ENCODE measurements around the gene TEX36. TPM values are rescaled to one million over a fixed set of nuclear protein-coding genes. Genes with fewer than 3 reads are reported as not detected.

The TEX36 gene
- total and polyA plus RNA-seq, 9 of the 15 experiments (the other 6 are each of a cell fraction or from before 2014, with no cell fraction given): 0.10 to 0.82 (median 0.15) TPM; not detected in 6

DNA sequence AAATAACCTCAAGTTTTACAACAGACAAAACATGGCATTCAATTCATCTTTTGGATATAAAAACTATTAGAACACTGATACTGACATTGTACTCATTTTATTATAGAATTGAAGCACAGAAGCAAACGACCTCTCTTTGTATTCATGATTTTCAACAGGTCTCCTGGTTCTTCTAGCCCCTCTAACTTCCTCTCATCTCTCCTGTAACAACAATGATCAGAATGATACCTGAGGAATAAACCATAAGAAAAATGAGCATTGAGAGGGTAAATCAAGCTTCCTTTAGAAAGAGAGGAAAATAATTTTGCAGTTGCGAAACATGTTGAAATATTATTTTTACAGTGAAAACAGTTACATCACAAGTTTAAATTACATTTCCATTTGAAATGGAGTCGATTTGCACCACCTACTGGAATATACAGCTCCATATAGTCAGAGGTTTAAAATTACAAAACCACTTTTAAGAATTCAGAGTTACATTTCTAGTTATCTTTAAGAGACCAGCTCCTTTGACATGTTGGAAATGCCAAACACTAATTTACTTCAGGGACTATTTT is 17.5 kb upstream of the TEX36 start (continued):
- no peak for TF ChIP-seq CEBPG (CRISPR knock-in tag; IDR thresholded peaks at IDR 0.05)
- peak; percentile 39 to 66; a peak in 2 of 4 replicates for TF ChIP-seq CEBPG (tag; conservative IDR thresholded peaks at IDR 0.05 in 1 of 2, IDR thresholded peaks at IDR 0.05 in 1 of 2)

DNA sequence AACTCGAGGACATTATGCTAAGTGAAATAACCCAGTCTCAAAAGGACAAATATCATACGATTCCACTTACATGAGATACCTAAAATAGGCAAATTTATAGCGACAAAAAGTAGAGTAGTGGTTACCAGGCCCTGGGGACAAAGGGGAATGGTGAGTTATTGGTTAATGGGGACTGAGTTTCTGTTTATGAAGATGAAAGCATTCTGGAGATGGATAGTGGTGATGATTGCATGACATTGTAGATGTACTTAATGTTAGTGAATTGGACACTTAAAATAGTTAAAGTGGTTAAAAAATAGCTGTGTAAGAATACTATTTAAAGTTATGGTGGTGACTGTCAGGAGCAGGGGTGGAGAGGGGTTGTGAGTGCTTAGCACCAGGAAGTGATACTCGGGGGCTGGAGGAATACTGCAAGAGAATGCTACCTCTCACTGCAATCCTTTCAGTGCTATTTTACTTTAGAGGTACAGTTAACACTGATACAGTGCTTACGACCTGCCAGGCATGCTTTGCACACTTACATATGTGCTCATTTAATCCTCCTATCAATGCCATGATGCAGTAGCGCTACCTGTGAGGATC is 16.7 kb upstream of the TEX36 start:
- H3K36me3 ChIP-seq (ENCODE audit: control insufficient read depth, insufficient read depth, low read length): no peaks in the 10 kb centered on the region
- H3K27ac ChIP-seq (ENCODE audit: extremely low read depth, low read depth, low read length): no peak overlapping the region
- no peak overlapping the region for H3K4me2 ChIP-seq (ENCODE audit: insufficient read depth, low read length)
- no peak for DNase-seq (ENCODE audit: extremely low read depth in 1 of 4, low spot score in 3 of 4)
- FAIRE-seq: no peak
- H4K20me1 ChIP-seq (replicated peaks; ENCODE audit: control insufficient read depth, insufficient read depth, low read length): no peaks in the 10 kb centered on the region
- in situ Hi-C loops (cut with MboI): no loop called here
- WGBS (ENCODE audit: insufficient coverage, low coverage, missing lambda C conversion rate): 2% methylated on average over 6 of the region's 6 CpGs
- H3K27me3 ChIP-seq (ENCODE audit: control insufficient read depth in 2 of 2, insufficient read depth in 2 of 2, low read length in 2 of 2): peaks cover 0 to 28% of the 10 kb centered on the region in 2 experiments; a peak in 2 of 5 replicates
- no peak overlapping the region for H3K4me3 ChIP-seq
- H3K9me3 ChIP-seq (replicated peaks; ENCODE audit: control insufficient read depth, insufficient read depth, low read depth, low read length): no peaks in the 10 kb centered on the region
- ChIA-PET CTCF (ENCODE audit: low intra/inter-chr PET ratio) (no interaction called here), POLR2A (no interaction called here)
- H3K79me2 ChIP-seq (ENCODE audit: control insufficient read depth, insufficient read depth, low read length): no peaks in the 10 kb centered on the region
- no TSS peak for BruUV-seq (replicated peaks)
- no peak overlapping the region for H2AFZ ChIP-seq (ENCODE audit: low read depth, low read length)
- no peaks in the 10 kb centered on the region for H3K9me1 ChIP-seq (ENCODE audit: control insufficient read depth, insufficient read depth, low read length)
- no peak overlapping the region for H3K9ac ChIP-seq (ENCODE audit: insufficient read depth in 1 of 2, low read depth in 2 of 2, low read length in 2 of 2)
- intact Hi-C loops (cut with micrococcal nuclease): loop anchor here (2.0 kb wide), 1 partner anchor 69 kb away; no protein-coding TSS in a partner anchor
- H3K4me1 ChIP-seq (replicated peaks in 1 of 2; ENCODE audit: control insufficient read depth in 2 of 2, insufficient read depth in 2 of 2, low read length in 2 of 2): no peaks in the 10 kb centered on the region
- ATAC-seq: no peak
- TF ChIP-seq NCOA6 (IDR thresholded peaks at IDR 0.05): no peak
- TF ChIP-seq DMBX1 (CRISPR knock-in tag; IDR thresholded peaks at IDR 0.05; ENCODE audit: borderline replicate concordance): no peak
- no peak for TF ChIP-seq TEAD1 (CRISPR knock-in tag; IDR thresholded peaks at IDR 0.05)
- no peak for TF ChIP-seq ETV5 (CRISPR knock-in tag; IDR thresholded peaks at IDR 0.05; ENCODE audit: low read depth)
- TF ChIP-seq, protein P1, sequence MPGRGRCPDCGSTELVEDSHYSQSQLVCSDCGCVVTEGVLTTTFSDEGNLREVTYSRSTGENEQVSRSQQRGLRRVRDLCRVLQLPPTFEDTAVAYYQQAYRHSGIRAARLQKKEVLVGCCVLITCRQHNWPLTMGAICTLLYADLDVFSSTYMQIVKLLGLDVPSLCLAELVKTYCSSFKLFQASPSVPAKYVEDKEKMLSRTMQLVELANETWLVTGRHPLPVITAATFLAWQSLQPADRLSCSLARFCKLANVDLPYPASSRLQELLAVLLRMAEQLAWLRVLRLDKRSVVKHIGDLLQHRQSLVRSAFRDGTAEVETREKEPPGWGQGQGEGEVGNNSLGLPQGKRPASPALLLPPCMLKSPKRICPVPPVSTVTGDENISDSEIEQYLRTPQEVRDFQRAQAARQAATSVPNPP (IDR thresholded peaks at IDR 0.05; ENCODE audit: borderline replicate concordance, insufficient read depth, insufficient read length): no peak
- no peak for TF ChIP-seq ZNF274 (IDR thresholded peaks at IDR 0.05; ENCODE audit: borderline replicate concordance, low read depth, low read length)
- TF ChIP-seq ZNF384 (IDR thresholded peaks at IDR 0.05; ENCODE audit: low read depth, low read length): no peak
- TF ChIP-seq HDAC3 (IDR thresholded peaks at IDR 0.05; ENCODE audit: borderline replicate concordance, partially characterized antibody): no peak
- TF ChIP-seq, protein P2, sequence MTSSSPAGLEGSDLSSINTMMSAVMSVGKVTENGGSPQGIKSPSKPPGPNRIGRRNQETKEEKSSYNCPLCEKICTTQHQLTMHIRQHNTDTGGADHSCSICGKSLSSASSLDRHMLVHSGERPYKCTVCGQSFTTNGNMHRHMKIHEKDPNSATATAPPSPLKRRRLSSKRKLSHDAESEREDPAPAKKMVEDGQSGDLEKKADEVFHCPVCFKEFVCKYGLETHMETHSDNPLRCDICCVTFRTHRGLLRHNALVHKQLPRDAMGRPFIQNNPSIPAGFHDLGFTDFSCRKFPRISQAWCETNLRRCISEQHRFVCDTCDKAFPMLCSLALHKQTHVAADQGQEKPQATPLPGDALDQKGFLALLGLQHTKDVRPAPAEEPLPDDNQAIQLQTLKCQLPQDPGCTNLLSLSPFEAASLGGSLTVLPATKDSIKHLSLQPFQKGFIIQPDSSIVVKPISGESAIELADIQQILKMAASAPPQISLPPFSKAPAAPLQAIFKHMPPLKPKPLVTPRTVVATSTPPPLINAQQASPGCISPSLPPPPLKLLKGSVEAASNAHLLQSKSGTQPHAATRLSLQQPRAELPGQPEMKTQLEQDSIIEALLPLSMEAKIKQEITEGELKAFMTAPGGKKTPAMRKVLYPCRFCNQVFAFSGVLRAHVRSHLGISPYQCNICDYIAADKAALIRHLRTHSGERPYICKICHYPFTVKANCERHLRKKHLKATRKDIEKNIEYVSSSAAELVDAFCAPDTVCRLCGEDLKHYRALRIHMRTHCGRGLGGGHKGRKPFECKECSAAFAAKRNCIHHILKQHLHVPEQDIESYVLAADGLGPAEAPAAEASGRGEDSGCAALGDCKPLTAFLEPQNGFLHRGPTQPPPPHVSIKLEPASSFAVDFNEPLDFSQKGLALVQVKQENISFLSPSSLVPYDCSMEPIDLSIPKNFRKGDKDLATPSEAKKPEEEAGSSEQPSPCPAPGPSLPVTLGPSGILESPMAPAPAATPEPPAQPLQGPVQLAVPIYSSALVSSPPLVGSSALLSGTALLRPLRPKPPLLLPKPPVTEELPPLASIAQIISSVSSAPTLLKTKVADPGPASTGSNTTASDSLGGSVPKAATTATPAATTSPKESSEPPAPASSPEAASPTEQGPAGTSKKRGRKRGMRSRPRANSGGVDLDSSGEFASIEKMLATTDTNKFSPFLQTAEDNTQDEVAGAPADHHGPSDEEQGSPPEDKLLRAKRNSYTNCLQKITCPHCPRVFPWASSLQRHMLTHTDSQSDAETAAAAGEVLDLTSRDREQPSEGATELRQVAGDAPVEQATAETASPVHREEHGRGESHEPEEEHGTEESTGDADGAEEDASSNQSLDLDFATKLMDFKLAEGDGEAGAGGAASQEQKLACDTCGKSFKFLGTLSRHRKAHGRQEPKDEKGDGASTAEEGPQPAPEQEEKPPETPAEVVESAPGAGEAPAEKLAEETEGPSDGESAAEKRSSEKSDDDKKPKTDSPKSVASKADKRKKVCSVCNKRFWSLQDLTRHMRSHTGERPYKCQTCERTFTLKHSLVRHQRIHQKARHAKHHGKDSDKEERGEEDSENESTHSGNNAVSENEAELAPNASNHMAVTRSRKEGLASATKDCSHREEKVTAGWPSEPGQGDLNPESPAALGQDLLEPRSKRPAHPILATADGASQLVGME (CRISPR knock-in tag; IDR thresholded peaks at IDR 0.05): no peak
- TF ChIP-seq DIDO1 (tag; IDR thresholded peaks at IDR 0.05; ENCODE audit: low read depth): no peak
- no peak for TF ChIP-seq ETS2 (tag; IDR thresholded peaks at IDR 0.05; ENCODE audit: borderline replicate concordance, poor library complexity, severe bottlenecking)
